Parathyroid adenoma (tissue), 2 donors: Measurements from ENCODE around the gene SPAG17.
A peak's percentile ranks its signal among the peaks of the same experiment; 100 is the strongest.

Source experiments
- H2AFZ ChIP-seq: fragments of 300-600 bp; sonication (generic); one replicate; pipeline ENCODE4 v1.7.0; 2017; ENCODE audit warnings: antibody characterized with exemption, mild to moderate bottlenecking
- H3K27ac ChIP-seq: fragments of 300-600 bp; sonication (generic); one replicate; pipeline ENCODE4 v1.7.0; 2017
- H3K27me3 ChIP-seq: fragments of 300-600 bp; sonication (generic); one replicate; pipeline ENCODE4 v1.7.0; 2017; ENCODE audit warnings: low read length; ENCODE audit not compliant: control insufficient read depth, insufficient read depth
- H3K36me3 ChIP-seq: fragments of 300-600 bp; sonication (generic); one replicate; pipeline ENCODE4 v1.7.0; 2017; ENCODE audit warnings: low read length; ENCODE audit not compliant: control insufficient read depth, insufficient read depth
- H3K4me1 ChIP-seq: fragments of 300-600 bp; sonication (generic); one replicate; pipeline ENCODE4 v1.7.0; 2017; ENCODE audit warnings: control low read depth
- H3K4me2 ChIP-seq: fragments of 300-600 bp; sonication (generic); one replicate; pipeline ENCODE4 v1.7.0; 2017; ENCODE audit warnings: low read length
- H3K4me3 ChIP-seq: fragments of 300-600 bp; sonication (generic); one replicate; pipeline ENCODE4 v1.7.0; 2017; ENCODE audit warnings: low read depth, low read length
- H3K79me2 ChIP-seq: fragments of 300-600 bp; sonication (generic); one replicate; pipeline ENCODE4 v1.7.0; 2017; ENCODE audit warnings: control low read depth
- H3K9ac ChIP-seq: fragments of 300-600 bp; sonication (generic); one replicate; pipeline ENCODE4 v1.7.0; 2017; ENCODE audit warnings: mild to moderate bottlenecking
- H3K9me3 ChIP-seq: fragments of 300-600 bp; sonication (generic); one replicate; pipeline ENCODE4 v1.7.0; 2017; ENCODE audit warnings: low read length; ENCODE audit not compliant: control insufficient read depth
- TF ChIP-seq, protein P1 (sequence below): fragments of 300-600 bp; sonication (generic); IDR thresholded peaks from one replicate; pipeline ENCODE4 v1.7.0; 2017; ENCODE audit warnings: antibody characterized with exemption, mild to moderate bottlenecking
- donor health status: primary hyperparathyroidism.

Gene SPAG17

DNA sequence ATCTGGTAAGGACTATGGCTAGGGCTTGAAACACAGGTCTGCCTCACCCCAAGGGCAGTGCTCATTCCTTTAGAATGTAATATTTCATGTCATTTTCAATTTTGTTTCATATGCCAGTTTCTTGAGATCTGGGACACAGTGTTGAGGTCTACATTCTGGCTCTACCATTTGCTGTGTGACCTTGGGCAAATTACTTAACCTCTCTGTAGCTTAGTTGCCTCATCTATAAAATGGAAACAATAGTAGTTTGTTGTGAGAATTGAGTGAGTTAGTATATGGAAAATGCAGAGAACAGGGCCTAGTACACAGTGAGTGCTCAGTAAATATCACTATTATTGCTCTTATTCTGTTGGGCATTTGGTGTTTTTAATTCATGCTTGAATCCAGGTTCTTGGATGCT, 171.1 kb downstream of the SPAG17 start:
- Histone ChIP-seq H3K27me3 (no peaks in the 10 kb centered on the region), H3K9me3 (no peaks in the 10 kb centered on the region), H3K9ac (no peak overlapping the region), H3K4me2 (no peak overlapping the region), H3K4me1 (peaks cover 5% of the 10 kb centered on the region), H3K4me3 (no peak overlapping the region), H3K79me2 (no peaks in the 10 kb centered on the region), H3K27ac (no peak overlapping the region), H3K36me3 (no peaks in the 10 kb centered on the region), H2AFZ (no peak overlapping the region)
- TF ChIP-seq, protein P1, sequence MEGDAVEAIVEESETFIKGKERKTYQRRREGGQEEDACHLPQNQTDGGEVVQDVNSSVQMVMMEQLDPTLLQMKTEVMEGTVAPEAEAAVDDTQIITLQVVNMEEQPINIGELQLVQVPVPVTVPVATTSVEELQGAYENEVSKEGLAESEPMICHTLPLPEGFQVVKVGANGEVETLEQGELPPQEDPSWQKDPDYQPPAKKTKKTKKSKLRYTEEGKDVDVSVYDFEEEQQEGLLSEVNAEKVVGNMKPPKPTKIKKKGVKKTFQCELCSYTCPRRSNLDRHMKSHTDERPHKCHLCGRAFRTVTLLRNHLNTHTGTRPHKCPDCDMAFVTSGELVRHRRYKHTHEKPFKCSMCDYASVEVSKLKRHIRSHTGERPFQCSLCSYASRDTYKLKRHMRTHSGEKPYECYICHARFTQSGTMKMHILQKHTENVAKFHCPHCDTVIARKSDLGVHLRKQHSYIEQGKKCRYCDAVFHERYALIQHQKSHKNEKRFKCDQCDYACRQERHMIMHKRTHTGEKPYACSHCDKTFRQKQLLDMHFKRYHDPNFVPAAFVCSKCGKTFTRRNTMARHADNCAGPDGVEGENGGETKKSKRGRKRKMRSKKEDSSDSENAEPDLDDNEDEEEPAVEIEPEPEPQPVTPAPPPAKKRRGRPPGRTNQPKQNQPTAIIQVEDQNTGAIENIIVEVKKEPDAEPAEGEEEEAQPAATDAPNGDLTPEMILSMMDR: no peak

DNA sequence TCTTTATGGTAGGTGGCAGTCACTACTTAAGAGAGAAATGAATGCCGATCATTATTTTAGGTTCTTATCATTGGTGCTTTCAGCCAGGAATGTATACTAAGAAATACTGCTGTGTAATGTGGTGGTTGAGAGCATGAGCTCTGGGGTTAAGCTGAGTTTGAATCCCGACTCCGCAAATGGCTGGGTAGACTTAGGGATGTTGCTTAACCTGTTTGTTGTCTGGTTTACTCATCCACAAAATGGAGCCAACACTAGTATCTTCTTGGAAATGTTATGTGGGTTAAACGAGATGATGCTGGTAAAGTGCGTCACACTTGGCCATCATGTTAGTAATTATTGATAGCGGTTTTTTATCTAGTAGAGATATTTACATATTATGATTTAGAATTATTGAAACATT, 171.7 kb downstream of the SPAG17 start:
- TF ChIP-seq, protein P1: no peak
- Histone ChIP-seq H2AFZ (no peak overlapping the region), H3K4me1 (peaks cover 7% of the 10 kb centered on the region), H3K79me2 (no peaks in the 10 kb centered on the region), H3K27me3 (no peaks in the 10 kb centered on the region), H3K4me2 (no peak overlapping the region), H3K9me3 (no peaks in the 10 kb centered on the region), H3K36me3 (no peaks in the 10 kb centered on the region), H3K27ac (no peak overlapping the region), H3K4me3 (no peak overlapping the region), H3K9ac (no peak overlapping the region)

DNA sequence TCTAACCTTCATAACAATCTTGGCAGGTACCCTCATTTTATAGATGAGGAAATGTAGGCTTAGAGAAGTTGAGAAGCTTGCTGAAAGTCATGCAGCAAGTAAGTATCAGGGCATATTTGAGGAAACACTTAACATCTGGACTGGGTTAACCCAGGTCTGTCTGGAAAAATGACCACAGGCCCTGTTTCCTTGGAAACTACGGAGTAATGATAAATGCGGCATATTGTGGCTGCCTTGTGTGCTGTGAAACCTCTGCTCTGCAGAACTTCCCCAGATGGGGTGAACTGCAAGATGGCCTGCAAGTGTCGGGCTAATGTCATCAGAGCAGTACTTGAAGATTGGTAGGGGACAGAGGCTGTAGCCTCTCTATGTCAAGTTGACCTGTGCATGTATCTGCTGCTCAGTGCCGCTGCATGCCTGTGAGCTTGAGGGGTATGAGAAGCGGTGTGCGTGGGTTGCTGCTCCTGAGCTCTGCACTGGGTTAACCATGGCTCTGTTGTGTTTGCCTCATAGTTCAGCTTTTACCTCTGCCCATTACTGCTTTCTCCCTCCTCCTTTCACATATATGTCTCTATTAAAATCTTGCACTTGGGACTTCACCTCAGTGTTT, 172.4 kb downstream of the SPAG17 start:
- Histone ChIP-seq H3K4me2 (no peak overlapping the region), H3K9me3 (no peaks in the 10 kb centered on the region), H3K4me3 (no peak overlapping the region), H3K9ac (no peak overlapping the region), H3K27ac (no peak overlapping the region), H2AFZ (no peak overlapping the region), H3K79me2 (no peaks in the 10 kb centered on the region), H3K4me1 (peaks cover 8% of the 10 kb centered on the region), H3K36me3 (no peaks in the 10 kb centered on the region), H3K27me3 (no peaks in the 10 kb centered on the region)
- TF ChIP-seq, protein P1: no peak

- H3K4me3 ChIP-seq: no peak overlapping the region
- H3K79me2 ChIP-seq: no peaks in the 10 kb centered on the region
- peak overlapping the region; percentile 91 for H3K27ac ChIP-seq
- H3K9ac ChIP-seq: no peak overlapping the region
- no peaks in the 10 kb centered on the region for H3K36me3 ChIP-seq
- H3K4me2 ChIP-seq: no peak overlapping the region
- H3K9me3 ChIP-seq: no peaks in the 10 kb centered on the region
- peaks cover 16% of the 10 kb centered on the region for H3K4me1 ChIP-seq
- TF ChIP-seq, protein P1: no peak
- H3K27me3 ChIP-seq: no peaks in the 10 kb centered on the region
- peak overlapping the region; percentile 64 for H2AFZ ChIP-seq
These were observed 177.0 kb downstream of the SPAG17 start for GRCh38 chr1:118008011-118008410.

GRCh38 chr1:118007391-118007790, 177.6 kb downstream of the SPAG17 start:
- Histone ChIP-seq H3K36me3 (no peaks in the 10 kb centered on the region), H3K79me2 (no peaks in the 10 kb centered on the region), H3K4me2 (no peak overlapping the region), H3K4me1 (peaks cover 16% of the 10 kb centered on the region), H3K4me3 (no peak overlapping the region), H2AFZ (peak overlapping the region; percentile 64), H3K9me3 (no peaks in the 10 kb centered on the region), H3K27ac (peak overlapping the region; percentile 91), H3K9ac (no peak overlapping the region), H3K27me3 (no peaks in the 10 kb centered on the region)
- TF ChIP-seq, protein P1: no peak
